Peyer's patch (tissue), 4 donors: ENCODE data around the gene UIMC1.

Experiments
- POLR2A ChIP-seq, 2 donors: fragments of 450-650 bp; IDR thresholded peaks; one replicate each; pipeline ENCODE4 v1.5.1; 2017; ENCODE audit warnings: antibody characterized with exemption in 2 of 2, mild to moderate bottlenecking in 2 of 2, moderate library complexity in 2 of 2
- TF ChIP-seq, protein P1 (sequence below), 6 experiments: fragments of 450-650 bp in 4 of 6; fragments of 200-600 bp in 2 of 6; sonication (generic) in 1 of 6; IDR thresholded peaks; one replicate each; pipeline ENCODE4 v1.5.1; 2017 to 2019; ENCODE audit warnings: antibody characterized with exemption in 6 of 6, mild to moderate bottlenecking in 3 of 6, moderate library complexity in 1 of 6

DNA sequence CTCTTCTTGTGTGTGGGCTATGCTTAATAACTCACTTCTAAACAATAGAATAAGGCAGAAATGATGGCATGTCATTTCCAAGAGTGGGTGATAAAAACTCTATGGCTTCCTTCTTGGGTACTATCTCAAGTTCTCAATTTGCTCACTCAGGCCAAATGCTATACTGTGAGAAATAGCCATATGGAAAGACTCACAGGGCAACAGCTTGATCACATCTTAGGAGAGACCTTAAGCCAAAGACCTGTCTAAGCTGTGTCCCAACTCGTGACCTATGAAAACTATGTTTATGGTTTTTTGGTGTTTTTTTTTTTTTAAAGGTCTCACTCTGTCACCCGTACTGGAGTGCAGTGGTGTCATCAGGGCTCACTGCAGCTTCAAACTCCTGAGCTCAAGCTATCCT, 2.1 kb upstream of the UIMC1 start:
- TF ChIP-seq, protein P1, sequence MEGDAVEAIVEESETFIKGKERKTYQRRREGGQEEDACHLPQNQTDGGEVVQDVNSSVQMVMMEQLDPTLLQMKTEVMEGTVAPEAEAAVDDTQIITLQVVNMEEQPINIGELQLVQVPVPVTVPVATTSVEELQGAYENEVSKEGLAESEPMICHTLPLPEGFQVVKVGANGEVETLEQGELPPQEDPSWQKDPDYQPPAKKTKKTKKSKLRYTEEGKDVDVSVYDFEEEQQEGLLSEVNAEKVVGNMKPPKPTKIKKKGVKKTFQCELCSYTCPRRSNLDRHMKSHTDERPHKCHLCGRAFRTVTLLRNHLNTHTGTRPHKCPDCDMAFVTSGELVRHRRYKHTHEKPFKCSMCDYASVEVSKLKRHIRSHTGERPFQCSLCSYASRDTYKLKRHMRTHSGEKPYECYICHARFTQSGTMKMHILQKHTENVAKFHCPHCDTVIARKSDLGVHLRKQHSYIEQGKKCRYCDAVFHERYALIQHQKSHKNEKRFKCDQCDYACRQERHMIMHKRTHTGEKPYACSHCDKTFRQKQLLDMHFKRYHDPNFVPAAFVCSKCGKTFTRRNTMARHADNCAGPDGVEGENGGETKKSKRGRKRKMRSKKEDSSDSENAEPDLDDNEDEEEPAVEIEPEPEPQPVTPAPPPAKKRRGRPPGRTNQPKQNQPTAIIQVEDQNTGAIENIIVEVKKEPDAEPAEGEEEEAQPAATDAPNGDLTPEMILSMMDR (IDR thresholded peaks at IDR 0.05) = no peak
- TF ChIP-seq POLR2A (IDR thresholded peaks at IDR 0.05) = no peak
